LNCaP clone FGC (cell line): Measurements from ENCODE around the gene TMEM132D.

Source experiments
- DNase-seq: peaks from one replicate; pipeline ENCODE4 v3.0.0-alpha.2; 2011; ENCODE audit warnings: low read depth
- H3K4me3 ChIP-seq: 2 replicates; pipeline ENCODE4 v1.5.1; 2011; ENCODE audit warnings: mild to moderate bottlenecking, low read depth, low read length, control low read depth
- TF ChIP-seq, protein P1 (sequence below): IDR thresholded peaks from 2 replicates; pipeline ENCODE4 v1.5.1; 2012; ENCODE audit warnings: mild to moderate bottlenecking; ENCODE audit not compliant: control insufficient read depth, insufficient read depth; ENCODE audit errors: extremely low read depth

TMEM132D gene

DNA sequence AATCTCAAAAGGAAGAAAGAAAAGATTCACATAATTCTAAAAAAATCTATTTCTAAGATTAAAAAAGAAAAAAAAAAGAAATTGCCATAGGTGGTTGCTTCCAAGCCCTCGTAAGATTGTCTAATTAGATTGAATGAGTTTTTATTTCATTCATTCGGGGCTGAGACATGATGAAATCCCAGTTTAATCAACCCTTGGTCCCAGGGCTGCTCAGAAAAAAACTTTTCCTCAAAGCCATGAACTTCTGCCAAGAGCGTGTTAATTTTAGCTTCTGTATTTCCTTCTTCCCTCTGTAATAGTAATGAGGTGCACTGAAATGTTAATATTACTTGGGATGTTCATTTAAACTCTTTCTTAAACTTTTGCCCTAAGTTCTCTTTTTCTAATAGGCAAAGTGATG lies 62.6 kb downstream of the TMEM132D start:
- no peak for DNase-seq
- TF ChIP-seq, protein P1, sequence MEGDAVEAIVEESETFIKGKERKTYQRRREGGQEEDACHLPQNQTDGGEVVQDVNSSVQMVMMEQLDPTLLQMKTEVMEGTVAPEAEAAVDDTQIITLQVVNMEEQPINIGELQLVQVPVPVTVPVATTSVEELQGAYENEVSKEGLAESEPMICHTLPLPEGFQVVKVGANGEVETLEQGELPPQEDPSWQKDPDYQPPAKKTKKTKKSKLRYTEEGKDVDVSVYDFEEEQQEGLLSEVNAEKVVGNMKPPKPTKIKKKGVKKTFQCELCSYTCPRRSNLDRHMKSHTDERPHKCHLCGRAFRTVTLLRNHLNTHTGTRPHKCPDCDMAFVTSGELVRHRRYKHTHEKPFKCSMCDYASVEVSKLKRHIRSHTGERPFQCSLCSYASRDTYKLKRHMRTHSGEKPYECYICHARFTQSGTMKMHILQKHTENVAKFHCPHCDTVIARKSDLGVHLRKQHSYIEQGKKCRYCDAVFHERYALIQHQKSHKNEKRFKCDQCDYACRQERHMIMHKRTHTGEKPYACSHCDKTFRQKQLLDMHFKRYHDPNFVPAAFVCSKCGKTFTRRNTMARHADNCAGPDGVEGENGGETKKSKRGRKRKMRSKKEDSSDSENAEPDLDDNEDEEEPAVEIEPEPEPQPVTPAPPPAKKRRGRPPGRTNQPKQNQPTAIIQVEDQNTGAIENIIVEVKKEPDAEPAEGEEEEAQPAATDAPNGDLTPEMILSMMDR = no peak

DNA sequence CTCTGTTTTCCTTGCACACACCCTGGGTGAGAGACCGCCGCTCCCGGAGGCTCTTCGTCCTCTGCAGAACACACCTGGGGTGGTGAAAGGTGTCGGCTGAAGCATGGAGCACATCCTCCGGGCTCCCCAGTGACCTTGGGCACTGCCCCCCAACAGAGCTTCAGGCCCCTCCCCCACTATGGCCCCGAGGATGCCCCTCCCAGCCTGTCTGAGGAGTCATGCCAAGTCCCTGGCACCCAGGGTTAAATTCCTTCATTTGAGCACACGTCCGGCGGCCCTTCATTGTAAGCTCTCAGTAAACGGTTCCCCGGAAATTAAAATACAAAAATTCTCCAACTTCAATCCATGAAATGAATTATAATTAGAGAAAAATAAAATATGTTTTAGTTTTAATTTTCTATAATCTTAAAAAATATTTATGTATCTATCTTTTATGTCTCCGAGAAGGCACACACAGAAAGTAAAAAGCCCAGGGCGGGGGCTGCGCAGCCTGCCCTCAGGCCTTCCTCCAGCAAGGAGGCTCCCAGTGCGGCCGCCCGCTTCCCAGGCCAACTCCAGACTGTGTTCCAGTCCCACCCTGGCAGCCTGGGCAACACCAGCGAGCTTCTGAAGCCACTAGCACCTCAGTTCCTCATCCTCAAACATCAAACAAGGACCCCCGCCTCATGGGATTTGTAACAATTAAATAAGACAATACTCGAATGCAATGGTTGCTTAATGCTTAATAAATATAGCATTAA lies 63.5 kb downstream of the TMEM132D start:
- DNase-seq = no peak
- no peak overlapping the region for H3K4me3 ChIP-seq
- TF ChIP-seq, protein P1 = no peak

More for the DNA sequence above, 62.6 kb downstream of the TMEM132D start:
- H3K4me3 ChIP-seq = no peak overlapping the region

DNA sequence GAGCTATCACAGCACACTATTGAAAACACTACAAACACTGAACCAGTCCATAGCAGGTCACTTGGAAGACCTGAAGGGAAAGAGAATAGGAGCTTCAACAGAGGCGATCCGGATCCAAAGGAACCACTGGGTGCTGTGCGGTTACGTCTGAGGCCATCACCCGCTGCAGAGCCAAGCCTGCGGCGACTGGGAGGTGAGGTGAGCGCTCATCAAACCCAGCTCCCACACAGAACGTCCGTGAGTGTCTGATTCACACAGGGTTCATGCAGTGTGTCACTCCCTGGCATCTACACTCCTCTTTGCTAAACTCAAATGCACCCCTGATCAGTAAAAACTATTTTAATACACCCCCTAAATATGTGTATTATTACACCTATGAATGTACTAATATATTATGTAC lies 64.1 kb downstream of the TMEM132D start:
- no peak for DNase-seq
- no peak overlapping the region for H3K4me3 ChIP-seq
- TF ChIP-seq, protein P1 = no peak

GRCh38 chr12:129831294-129831693 lies 72.5 kb downstream of the TMEM132D start:
- H3K4me3 ChIP-seq = no peak overlapping the region
- TF ChIP-seq, protein P1 = no peak
- DNase-seq = no peak

DNA sequence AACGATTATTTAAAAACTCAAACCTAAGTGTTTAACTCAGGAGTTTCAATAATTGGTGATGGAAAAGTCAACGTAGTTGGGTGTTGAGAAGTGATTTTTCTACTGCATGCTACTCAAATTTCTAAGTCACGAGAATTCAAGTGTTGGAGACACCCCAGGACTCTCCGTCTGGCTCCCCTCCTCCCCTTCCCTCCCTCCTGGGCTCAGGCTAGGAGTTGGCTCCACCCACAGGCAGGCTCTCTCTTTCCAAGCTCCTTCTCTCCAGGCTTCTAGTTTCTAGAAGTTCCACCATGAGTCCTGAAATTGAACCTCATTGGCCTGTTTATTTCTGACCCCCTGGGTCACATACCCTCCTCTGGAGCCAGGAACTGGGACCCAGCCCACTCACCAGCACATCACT lies 73.0 kb downstream of the TMEM132D start:
- TF ChIP-seq, protein P1 = no peak
- no peak overlapping the region for H3K4me3 ChIP-seq
- no peak for DNase-seq

GRCh38 chr12:129827866-129828384 lies 75.9 kb downstream of the TMEM132D start:
- TF ChIP-seq, protein P1 = no peak
- no peak for DNase-seq
- H3K4me3 ChIP-seq = no peak overlapping the region
